ENCODE results near the gene NFRKB.

The NFRKB gene

DNA sequence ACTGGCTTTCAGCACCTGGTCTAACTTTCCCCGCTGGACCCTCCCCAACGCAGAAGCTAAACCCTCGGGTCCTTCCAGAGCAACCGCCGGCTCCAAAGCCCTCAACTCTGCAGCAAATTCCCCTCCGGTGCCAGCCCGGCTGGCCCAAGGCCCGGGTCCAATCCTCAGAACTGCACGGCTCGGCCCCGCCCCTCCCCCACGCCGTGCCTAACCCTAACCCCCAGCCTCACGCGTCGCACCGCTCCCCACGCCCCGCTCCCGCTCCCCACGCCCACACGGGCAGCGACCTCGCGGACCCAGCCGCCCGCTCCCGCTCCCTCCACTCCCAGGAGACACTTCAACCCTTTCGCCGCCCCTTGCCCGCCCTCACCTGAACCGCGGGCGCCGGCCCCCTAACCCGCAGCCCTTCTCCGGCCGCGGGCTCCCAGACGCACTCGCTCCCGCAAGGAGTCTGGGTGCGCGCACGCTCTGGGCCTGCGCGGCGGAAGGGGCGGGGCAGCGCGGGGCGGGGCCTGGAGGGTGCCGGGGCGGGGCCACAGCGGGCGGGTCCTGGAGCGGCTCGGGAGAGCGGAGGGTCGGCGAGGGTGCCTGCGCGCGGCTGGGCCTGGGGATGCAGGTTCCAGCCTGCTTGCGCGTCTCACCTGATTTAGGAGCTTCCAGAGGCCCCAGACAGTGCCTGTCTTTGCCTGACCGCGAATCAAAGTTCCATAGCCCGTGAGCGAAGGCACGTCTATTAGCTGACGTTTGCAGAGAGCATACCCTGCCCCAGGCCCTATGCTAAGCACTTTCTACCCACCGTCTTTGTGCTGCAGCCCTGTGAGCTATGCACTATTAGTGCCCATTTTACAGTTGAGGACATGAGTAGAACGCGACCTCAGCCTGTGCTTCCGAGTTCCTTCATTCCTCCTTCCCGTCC lies at the start of gene NFRKB:
Gene NFRKB, minus strand, starts transcription at position 453 of the 916 bp plus-strand sequence. CDS start 2,729 bp downstream, outside the sequence.
- H3K4me3 ChIP-seq (ENCODE audit: low read length), result peak within 1 kb of the TSS; percentile 89
- TF ChIP-seq, protein P1, sequence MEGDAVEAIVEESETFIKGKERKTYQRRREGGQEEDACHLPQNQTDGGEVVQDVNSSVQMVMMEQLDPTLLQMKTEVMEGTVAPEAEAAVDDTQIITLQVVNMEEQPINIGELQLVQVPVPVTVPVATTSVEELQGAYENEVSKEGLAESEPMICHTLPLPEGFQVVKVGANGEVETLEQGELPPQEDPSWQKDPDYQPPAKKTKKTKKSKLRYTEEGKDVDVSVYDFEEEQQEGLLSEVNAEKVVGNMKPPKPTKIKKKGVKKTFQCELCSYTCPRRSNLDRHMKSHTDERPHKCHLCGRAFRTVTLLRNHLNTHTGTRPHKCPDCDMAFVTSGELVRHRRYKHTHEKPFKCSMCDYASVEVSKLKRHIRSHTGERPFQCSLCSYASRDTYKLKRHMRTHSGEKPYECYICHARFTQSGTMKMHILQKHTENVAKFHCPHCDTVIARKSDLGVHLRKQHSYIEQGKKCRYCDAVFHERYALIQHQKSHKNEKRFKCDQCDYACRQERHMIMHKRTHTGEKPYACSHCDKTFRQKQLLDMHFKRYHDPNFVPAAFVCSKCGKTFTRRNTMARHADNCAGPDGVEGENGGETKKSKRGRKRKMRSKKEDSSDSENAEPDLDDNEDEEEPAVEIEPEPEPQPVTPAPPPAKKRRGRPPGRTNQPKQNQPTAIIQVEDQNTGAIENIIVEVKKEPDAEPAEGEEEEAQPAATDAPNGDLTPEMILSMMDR (conservative IDR thresholded peaks at IDR 0.05; ENCODE audit: low read length), result no peak

DNA sequence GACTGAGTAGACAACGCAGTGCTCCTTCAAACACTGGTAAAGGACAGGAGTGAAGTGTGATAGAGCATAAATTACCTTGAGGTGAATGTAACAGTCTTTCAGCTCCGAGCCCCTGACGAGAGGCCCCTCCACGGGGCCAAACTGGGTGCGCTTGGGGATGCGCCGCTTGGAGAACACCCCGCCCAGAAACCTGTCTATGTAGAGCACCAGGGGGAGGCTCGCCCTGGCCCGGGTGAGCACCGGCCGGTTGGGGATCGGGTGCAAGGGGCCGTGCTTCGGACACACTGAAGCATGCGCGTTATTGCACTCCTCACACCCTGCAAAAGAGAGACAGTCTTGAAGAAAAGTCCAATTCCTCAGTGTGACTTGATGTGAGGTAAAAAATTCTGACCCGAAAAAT lies 49.3 kb upstream of the NFRKB start:
- TF ChIP-seq, protein P1 (conservative IDR thresholded peaks at IDR 0.05; ENCODE audit: low read length), result no peak
- H3K4me3 ChIP-seq (ENCODE audit: low read length), result no peak overlapping the region
- no peak for DNase-seq (ENCODE audit: low read depth)

More for the DNA sequence above, at the start of gene NFRKB:
- peak; percentile 55 for DNase-seq (ENCODE audit: low read depth)

DNA sequence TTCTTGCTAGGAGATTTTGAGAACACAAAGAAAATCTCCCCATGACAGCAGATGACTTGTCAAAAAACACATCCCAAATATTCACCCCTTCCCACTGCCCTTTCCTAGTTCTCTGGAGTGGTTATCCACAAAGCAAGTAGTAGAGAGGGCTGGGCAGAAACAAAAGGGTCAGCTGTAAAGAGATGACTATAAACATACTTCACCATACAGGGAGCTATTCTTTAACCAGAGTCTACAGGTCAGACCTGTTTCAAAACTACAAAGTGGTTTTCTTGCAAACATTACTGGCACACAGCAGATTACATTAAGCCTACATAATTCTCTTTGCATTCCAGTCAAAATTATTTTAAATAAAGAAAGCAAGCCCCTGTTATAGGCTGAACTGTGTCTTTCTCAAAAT lies 47.7 kb upstream of the NFRKB start:
- TF ChIP-seq, protein P1 (conservative IDR thresholded peaks at IDR 0.05; ENCODE audit: low read length), result no peak
- DNase-seq (ENCODE audit: low read depth), result no peak
- no peak overlapping the region for H3K4me3 ChIP-seq (ENCODE audit: low read length)

DNA sequence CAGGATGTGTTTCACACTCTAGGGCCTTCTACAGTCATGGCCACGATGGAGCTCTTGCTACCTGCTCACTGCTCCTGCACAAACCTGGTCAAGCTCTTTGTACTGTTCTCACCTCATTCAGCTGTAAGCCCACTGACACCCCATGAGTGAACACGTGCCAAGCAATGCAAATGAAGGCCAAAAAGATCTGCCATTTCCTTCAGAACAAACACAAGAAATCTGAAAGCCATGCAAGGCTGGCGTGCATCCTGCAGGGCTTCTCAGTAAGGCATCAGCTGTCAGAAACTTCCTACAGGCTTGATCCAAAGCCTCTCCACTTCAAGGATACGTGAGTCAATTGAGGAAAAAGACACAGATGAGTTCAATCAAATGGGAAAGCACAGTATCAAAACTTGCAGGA lies 44.1 kb upstream of the NFRKB start:
- TF ChIP-seq, protein P1 (conservative IDR thresholded peaks at IDR 0.05; ENCODE audit: low read length), result no peak
- DNase-seq (ENCODE audit: low read depth), result no peak
- H3K4me3 ChIP-seq (ENCODE audit: low read length), result no peak overlapping the region

DNA sequence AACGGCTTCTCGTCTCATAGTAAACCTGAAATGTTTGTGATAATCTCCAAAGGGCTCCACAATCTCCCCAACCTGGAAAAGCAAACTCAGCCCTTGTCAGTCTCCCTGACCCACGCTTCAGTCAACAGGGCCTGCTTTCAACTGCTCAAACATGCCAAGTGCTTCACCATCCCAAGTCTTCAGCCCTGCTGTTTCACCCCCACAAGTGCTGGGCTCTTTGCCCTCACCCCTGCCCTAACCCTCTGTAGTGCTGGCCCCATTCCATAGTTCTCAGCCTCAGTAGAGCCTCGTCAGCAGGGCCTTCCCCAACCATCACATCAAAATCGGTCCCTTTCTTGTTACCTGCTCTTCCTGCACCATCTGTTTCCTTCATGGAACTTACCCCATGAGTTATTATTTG lies 43.4 kb upstream of the NFRKB start:
- no peak overlapping the region for H3K4me3 ChIP-seq (ENCODE audit: low read length)
- DNase-seq (ENCODE audit: low read depth), result no peak
- TF ChIP-seq, protein P1 (conservative IDR thresholded peaks at IDR 0.05; ENCODE audit: low read length), result no peak

DNA sequence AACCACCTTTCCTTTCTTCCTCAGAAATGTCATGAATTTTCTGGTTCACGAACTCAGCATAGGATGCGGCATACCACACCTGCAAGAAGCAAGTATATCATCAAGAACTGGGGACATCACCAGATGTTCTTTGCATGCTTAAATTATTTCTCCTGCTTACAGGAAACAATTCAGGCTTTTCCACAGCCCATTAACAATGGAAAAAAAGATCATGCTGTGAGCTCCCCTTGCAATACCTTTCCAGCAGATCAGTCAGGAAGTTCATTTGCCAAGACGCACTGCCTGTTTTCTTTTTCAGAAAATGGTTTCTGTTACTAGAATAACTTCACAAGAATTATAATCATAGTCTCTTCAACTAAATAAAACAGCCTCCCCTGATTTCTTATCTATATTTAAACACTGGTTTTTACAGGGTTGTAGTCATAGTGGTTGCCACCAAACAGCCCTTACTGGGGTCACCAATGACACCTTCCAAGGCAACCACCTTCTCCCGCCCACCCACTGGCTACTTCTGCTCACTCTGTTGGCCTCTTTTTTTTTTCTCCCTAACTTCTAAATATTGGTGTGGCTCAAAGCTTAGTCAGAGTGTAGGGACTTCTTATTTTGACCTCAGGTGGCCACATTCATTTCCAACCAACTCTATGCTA lies 42.3 kb upstream of the NFRKB start:
- TF ChIP-seq, protein P1 (conservative IDR thresholded peaks at IDR 0.05; ENCODE audit: low read length), result no peak
- DNase-seq (ENCODE audit: low read depth), result no peak
- H3K4me3 ChIP-seq (ENCODE audit: low read length), result no peak overlapping the region
